DMS53 (cell line): ENCODE results near the gene PTGES2.
"Not testable (repeated sequence)": the region's sequence is repeated elsewhere in the genome, so short reads cannot be mapped to it uniquely, and the experiment has no call there.

ENCODE experiments used
- DNase-seq: peaks from one replicate; lab custom pipeline; 2025; lab: John Stamatoyannopoulos, UW

Gene PTGES2

GRCh38 chr9:128118971-128119665 lies 8.4 kb downstream of the PTGES2 start:
- DNase-seq = no peak

- no peak for DNase-seq
Measured at GRCh38 chr9:128118472-128118857, 9.1 kb downstream of the PTGES2 start.

- peak; percentile 92 for DNase-seq
Measured at GRCh38 chr9:128117613-128118471, 9.7 kb downstream of the PTGES2 start.

GRCh38 chr9:128116104-128117083 lies 11.1 kb downstream of the PTGES2 start:
- peak; percentile 38 for DNase-seq

- DNase-seq = peak; percentile 99
Measured at GRCh38 chr9:128115187-128116103, 12.1 kb downstream of the PTGES2 start.

GRCh38 chr9:128114326-128115186 lies 13.0 kb downstream of the PTGES2 start:
- peak; percentile 82 for DNase-seq

DNA sequence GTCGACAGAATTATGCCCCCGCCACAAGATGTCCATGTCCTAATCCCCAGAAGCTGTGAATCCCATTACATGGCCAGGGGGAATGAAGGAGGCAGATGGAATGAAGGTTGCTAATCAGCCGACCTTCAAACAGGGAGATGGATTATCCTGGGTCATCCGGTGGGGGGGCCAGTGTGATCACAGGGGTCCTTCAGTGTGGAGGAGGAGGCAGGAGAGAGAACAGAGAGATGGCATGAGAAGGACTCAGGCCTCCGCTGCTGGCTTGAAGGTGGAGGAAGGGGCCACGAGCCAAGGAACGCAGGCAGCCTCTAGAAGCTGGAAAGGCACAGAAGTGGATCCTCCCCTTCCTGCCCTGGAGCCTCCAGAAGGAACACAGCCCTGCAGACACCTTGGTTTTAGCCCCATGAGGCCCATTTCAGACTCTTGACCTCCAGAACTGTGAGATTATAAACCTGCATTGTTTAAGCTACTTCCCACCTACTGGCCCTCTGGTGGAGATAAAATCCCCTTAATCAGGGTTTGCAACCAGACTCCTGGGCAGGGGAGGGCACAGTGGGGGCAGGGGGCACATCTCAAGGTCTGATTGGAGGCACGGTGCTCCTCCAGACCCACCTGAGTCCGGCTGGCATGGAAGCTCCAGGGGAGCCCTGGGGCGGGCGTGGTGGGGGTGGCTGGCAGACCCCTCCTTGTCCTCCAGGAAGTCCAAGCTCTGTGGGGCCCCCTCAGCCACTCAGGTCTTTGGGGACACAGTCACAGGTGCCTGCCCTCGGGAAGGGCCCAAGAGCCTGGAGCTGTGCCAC lies 13.8 kb downstream of the PTGES2 start:
- no peak for DNase-seq

GRCh38 chr9:128111726-128112125 lies 15.8 kb downstream of the PTGES2 start:
- not testable (repeated sequence) for DNase-seq

DNA sequence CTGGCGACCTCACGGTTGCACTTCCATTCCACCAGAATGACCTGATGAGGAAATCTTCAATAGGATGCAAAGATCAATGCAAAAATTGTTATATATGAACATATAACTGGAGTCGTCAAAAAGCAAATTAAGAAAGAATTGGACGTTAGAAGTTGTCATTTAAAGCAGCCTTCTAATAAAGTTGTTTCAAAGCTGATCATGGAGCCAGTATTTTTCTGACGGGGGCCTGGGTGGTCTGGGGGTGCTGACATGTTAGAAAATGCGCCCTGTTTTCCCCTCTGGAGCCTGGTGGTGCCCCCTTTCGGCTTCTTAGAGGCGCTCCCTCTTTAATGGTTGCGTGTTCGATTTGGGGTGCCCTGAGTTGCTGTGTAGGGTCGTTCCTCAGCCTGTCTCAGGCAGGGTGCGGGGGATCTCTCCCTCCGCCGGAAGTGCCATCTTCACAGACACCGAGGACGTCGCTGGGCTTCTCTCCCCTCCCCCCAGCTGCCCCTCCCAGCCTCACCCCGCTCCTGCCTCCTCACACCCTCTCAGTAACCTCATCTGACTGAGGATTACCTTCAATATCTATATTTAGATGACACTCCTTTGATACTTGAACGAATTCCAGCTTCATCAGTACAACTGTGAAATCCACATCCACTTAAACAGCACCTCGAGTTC lies 18.3 kb downstream of the PTGES2 start:
- no peak for DNase-seq

- DNase-seq = no peak
Measured at GRCh38 chr9:128108269-128109049, 19.1 kb downstream of the PTGES2 start.

- no peak for DNase-seq
Measured at GRCh38 chr9:128107468-128108268, 19.9 kb downstream of the PTGES2 start.

GRCh38 chr9:128106940-128107467 lies 20.5 kb downstream of the PTGES2 start:
- DNase-seq = no peak

DNA sequence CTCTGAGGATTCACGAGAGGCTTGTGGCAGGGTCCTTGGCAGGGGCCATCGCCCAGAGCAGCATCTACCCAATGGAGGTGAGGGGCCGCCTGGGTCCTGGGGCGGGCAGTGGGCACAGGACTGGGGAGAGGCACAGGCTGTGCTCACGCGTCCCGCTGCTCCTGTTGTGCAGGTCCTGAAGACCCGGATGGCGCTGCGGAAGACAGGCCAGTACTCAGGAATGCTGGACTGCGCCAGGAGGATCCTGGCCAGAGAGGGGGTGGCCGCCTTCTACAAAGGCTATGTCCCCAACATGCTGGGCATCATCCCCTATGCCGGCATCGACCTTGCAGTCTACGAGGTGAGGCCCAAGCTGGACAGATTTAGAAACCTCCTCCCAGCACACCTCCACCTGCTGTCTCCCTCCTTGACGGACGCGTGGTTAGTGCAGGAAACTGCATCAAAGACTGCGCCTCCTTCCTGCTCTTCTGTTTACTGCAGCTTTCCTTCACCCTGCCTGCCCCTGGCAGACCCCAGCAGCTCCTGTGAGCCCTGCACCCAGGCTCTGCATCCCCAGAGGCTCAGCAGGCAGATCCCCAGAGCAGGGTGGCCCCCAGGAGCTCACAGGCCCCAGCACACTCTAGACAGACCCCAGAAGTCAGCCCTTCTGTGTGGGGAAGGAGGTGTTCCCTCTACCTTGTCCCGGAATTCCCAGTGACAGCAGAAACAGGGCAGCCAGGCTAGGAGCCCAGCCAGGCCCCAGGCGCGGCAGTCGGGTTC lies 21.2 kb downstream of the PTGES2 start:
- DNase-seq = no peak

GRCh38 chr9:128105538-128106175 lies 21.9 kb downstream of the PTGES2 start:
- no peak for DNase-seq

- peak; percentile 90 for DNase-seq
Measured at GRCh38 chr9:128104171-128104618, 23.3 kb downstream of the PTGES2 start.
